GM19351 (cell line): ENCODE measurements around the gene SMPD4.
A peak's percentile ranks its signal among the peaks of the same experiment; 100 is the strongest.
"Not testable (repeated sequence)": the region's sequence is repeated elsewhere in the genome, so short reads cannot be mapped to it uniquely, and the experiment has no call there.

Source experiments
- ATAC-seq: cut with Tn5 transposase; IDR thresholded peaks from one replicate; pipeline ENCODE4 v1.9.1; 2021; ENCODE audit warnings: mild to moderate bottlenecking, moderate library complexity; ENCODE audit not compliant: unreplicated experiment

Gene SMPD4

DNA sequence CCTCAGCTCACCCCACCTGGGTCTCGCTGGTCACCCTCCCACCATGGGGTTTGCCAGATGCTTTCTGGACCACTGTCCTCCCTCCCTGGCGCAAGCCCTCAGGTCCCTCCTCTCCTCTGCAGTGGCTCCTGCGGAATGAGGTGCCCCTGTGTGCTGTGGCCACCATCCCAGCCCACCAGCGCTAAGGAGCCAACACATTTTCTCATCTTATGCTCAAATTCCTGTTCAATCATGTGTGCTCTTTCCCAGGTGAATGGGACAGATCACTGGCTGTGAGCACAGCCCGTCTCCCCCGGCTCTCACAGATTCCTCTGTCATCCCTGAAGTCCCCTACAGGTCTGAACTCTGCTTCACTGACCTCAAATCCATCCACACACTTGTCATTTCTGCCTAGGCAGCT, 21.3 kb downstream of the SMPD4 start:
- ATAC-seq = no peak

DNA sequence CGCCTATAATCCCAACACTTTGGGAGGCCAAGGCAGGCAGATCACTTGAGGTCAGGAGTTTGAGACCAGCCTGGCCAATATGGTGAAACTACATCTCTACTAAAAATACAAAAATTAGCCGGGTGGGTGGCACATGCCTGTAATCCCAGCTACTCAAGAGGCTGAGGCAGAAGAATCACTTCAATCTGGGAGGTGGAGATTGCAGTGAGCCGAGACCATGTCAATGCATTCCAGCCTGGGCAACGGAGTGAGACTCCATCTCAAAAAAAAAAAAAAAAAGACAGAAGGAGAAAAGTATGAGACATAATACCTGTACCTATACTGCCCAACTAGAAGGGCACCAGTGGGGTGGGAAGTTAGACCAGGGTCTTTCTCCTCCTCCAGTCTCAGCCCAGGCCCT, 22.0 kb downstream of the SMPD4 start:
- not testable (repeated sequence) for ATAC-seq

DNA sequence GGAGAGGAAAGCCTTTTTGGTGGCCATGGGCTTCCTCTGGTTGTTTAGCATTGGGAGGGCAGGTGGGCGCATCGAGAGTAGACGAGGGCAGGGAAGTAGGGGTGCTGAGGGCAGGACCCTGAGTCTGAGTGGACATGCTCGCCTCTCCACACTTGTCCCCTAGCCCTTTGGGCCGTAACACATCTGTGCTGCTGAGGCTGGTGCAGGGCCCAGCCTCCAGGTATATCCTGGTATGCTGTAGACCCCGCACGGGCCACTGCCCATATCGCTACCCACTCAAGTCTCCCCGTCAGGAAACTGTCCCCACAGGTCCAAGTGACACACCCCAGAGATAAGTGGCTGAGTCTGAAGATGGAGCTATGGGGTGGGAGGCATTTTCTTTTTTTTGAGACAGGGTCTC, 22.8 kb downstream of the SMPD4 start:
- ATAC-seq = no peak

DNA sequence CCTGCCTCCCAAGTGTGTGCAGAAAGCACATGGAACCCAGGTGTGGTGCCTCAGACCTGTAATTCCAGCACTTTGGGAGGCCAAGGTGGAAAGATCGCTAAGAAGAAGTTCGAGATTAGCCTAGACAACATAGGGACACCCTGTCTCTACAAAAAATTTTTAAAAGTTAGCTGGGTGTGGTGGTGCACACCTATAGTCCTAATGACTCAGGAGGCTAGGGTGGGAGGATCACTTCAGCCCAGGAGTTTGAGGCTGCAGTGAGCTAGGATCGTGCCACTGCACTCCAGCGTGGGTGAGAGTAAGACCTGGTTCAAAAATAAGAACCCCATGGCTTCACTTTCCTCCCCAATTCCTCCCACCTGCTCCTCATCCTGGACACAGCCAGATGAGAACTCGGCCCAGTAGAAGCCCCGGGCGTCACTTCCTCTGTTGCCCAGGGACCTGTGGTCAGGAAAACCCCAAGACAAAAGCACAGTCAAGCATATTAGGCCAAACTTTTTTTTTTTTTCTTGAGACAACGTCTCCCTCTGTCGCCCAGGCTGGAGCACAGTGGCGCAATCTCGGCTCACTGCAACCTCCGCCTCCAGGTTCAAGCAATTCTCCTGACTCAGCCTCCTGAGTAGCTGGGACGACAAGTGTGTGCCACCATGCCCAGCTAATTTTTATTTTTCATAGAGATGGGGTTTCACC, 23.4 kb downstream of the SMPD4 start:
- ATAC-seq = peak; percentile 82

DNA sequence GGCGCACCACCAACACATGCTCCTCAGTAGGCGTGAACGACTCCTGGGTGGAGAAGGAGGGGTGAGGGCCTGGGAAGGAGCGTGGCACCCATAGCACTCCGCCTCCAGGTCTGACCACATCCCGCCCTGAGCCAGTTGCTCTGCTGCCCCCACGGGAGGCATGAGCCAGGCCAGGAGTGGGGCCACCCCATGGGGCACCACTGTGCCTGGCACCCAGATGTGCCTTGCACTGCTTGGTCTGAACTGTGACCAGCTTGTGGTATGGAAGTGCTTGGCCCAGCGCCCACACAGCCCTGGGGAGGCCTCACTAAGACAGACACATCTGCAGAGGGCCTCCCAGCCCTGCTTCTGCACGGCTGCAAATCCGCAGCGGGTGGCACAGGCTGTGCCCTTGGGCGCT, 24.0 kb downstream of the SMPD4 start:
- ATAC-seq = peak; percentile 32

DNA sequence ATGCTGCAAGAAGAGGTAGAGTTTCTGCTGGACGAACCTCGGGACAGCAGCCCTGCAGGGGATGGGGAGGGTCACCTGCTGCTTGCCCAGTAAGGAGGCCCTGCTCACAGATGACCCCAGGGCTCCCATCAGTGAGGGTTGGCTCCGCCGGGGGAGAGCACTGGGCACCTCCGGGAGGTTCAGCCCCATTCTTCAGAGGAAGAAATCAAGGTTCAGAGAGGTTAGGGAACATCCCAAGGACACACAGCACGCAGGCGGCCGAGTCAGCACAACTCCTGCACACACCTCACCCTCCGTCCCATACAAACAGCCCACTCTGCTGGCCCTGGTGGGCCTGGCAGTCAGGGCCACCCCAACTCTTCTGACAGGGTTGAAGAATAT, 24.8 kb downstream of the SMPD4 start:
- ATAC-seq = no peak

DNA sequence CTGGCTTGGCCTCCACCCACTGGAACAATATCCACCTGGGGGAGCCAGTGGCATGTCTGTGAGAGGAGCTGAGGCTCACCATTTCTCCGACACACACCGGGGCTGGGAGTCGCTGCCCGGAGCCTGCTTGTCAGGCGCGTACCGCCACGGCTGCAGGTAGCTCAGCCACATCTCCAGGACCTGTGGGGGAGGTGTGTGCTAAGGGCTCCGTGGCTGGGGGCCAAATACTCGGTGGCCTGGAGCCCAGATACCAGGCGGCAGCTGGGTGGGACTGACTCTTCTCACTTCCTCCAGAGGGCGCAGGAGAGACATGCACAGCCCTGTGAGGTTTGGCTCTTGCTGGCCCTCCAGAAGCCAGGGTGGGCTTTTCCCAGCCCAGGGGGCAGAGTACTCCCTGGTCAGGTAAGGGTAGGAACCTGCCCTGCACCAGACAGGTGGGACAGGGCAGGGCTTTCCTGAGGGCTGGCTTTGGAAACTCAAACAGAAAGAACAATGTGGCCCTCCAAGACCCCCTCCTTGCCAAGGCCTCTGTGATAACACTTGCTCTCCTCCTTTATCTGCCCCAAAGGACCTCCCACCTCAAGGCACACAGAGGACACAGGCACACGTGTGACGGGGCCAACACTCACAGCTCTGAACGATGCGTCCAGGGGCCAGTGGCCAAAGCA, 25.3 kb downstream of the SMPD4 start:
- not testable (repeated sequence) for ATAC-seq

DNA sequence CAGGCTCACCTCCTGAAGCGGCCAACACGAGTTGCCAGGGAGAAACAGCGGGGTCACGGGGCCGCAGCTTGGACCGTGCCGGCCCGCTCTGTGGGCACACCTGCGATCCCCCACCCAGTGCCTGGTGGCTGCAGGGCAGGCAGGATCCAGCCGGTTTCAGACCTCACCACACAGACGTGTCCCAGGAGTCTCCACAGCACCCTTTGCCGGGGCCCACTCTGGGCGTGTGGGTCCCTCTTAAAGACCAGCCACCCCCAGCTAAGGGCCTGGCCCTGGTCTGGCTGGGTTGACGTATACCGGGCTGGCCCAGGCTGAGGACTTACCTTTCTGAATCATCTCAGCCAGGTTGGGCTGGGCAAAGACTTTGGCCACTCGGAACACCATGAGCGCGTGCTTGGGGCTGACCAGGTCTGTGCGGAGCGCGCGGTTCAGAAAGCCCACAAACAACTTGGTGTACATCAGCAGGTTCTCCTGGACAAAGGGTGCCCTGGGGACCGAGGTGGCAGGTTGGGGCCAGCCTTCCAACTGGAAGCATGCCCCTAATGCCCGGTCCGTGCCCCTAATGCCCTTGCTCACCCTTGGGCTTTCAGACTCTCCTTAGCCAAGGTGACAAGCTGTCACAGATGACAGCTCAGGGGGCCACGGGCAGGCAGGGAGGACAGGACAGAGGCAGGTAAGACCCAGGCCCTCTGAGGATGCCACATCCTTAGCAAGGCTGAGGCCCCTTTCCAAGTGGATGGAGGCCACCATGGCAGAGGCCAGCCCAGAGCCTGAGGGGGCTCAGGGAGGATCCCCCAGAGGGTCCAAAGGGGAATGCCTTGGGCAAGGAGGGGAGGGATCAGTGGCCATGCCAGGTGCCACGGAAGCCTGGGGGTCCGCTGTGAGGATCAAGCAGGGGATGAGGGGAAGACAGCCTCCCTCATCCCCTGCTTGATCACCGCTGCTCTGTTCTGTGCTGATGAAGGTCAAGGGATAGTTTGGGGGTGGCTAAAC, 26.3 kb downstream of the SMPD4 start:
- ATAC-seq = no peak

DNA sequence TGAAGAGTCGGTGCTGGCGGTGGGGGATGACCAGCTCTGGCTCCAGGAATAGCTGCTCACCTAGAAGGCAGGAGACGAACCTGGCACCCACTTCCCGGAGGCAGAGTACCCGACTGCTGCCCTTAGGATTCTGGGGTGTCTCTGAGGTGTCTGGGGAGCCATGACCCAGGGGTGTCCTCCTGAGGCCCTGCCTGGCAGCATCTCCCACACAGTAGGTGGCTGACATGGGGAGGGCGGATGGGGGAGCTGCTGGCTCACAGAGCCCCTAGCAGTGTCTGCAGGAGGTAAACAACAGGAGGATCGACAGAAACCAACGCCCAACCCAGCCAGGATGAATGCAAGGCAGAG, 27.0 kb downstream of the SMPD4 start:
- not testable (repeated sequence) for ATAC-seq

DNA sequence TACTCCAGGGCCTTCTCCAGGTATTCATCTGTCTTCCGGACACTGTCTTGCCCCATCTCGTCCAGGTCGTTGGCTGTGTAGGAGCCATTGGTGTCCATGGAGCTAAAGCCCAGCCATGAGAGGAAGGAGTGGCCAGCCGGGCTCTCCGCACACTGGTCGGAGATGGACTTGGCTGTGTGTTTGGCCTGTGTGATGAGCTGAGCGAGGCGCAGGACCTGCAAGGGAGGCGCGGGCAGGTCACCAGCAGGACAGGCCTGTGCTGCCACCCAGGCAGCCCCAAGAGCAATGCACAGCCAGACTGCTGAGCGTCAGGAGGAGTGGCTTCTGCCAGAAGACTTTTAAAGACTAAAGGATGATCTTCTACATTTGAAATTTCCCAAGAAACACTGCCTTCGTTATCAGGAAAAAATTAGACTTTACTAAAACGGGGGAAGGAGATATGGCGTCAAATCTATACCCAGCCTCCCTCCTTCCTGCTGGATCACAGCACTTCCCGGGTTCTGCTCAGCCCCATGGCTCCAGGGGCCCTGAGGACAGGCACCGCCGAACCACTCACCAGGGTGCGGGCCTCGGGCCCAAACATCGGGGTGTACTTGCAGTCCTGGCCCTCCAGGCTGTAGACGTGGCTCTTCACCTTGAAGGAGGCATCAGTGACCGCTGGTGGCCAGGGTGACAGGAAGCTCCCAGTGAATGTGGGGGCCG, 27.5 kb downstream of the SMPD4 start:
- not testable (repeated sequence) for ATAC-seq

DNA sequence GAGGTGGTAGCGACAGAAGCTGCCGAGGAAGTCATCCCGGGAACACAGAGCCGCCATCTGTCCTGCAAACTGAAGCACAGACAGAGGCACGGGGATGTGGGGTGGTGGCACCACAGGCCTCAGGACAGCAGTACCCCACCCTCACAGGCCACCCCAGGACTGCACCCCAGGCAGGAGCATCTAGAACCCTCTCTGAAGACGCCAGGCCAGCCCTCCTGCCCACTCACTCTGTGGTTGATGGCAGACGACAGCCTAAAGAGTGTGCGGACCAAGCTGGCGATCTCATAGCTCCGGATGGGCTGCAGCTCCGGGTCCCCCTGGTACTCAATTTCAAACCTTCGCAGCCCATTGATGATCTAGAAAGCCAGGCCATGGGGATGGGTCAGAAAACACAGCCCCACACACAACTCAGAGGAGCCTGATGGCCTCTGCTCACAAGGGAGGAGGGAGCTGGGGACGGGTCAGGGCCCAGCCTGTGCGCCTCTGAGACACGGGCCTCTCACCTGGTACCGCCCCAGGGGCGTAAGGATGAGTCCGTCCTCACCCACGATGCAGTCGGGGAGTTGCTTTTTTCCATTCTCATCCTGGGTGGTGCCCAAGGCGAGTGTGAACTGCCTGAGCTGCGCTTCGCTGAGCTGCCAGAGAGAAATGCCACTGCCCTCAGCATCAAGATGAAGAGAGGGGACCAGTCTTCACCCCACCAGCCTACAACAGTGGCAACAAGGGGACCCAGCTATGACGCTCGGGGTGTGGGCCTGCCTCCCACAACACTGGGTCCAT, 28.4 kb downstream of the SMPD4 start:
- no peak for ATAC-seq

DNA sequence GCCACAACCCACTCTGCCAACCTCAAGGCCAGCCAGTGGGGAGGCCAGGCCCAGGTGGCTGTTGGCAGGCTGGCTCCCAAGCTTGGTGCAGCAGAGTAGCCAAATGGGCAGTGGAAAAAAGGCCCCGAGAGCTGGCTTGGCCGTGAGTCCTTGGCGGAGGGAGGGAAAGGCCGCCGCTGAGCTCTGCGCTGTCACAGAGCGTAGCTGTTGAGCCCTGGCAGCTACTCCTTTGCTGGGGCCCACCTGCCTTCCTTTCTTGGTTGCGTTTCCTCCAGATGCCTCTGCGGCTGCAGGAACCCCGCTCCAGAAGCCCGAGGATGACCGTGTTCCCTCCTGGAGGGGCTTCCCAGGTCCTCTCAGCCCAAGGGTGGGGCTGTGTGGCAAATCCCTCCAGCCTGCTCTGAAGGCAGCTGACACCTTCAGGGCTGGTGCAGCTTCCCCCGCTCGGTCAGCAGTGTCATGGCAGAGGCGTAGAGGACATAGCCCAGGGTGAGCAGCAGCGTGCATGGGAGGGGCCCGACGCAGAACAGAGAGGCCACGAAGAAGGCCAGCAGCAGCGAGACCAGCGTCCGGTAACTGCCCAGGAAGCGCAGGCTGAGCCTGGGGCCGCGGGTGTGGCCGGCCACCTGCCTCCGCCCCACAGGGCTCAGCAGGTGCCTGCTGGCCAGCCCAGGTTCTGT, 29.1 kb downstream of the SMPD4 start:
- not testable (repeated sequence) for ATAC-seq

DNA sequence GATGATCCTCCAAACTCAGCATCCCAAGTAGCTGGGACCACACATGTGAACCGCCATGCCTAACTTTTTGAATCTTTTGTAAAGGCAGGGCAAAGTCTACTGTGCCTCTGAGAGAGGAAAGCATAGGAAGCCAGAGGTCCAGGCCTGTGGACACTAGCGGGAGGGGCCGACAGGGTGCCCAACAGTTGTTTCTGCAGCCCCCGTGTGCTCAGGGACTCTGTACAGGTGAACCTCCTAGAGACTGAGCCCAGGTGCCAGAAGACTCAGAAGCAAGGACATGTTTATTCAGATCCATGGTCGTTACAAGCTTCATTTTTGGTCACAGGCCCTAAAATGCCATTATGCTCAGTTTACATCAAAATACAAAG, 30.3 kb downstream of the SMPD4 start:
- not testable (repeated sequence) for ATAC-seq

DNA sequence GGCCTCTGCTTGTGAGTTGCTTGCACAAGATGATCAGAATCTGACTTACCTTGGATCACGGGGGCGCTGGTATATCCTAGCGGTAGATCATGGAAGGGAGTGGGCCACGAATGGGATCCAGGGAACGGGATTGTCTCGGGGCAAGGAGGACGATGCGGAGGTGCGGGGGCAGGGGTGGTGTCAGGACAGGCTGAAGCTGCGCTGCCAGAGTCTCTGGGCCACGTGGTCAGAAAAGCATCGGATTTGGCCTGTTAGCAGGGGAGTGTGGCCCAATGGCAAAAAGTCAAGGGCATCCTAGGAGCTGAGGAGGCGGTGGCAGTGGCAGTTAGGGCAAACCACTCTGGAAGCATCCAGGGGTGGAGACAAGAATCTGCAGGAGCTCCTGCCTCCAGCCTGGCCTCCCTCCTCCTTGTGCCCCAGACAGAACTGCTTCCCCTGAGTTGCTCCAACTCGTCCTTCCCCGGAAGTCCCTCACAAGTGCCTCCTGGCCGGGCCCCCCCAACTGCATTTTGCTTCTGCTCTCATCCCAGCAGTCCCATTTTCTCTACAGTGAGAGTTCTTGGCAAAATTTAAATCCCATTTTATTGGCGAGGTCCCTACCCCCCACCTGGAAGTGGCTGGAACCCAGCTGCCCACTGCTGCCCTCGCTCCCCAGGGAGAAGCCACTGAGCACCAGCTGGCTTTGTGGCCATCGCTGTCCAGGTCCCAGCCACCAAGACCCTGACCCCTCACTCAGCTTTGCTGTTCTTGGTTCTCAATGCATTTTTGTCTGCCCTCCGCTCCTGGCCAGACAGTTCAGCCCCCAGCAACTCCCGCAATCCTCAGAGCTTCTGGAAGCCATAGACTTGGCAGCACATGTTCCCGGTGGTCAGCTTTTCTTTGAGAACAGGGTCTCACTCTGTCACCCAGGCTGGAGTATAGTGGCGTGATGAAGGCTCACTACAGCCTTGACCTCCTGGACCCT, 30.9 kb downstream of the SMPD4 start:
- ATAC-seq = no peak

DNA sequence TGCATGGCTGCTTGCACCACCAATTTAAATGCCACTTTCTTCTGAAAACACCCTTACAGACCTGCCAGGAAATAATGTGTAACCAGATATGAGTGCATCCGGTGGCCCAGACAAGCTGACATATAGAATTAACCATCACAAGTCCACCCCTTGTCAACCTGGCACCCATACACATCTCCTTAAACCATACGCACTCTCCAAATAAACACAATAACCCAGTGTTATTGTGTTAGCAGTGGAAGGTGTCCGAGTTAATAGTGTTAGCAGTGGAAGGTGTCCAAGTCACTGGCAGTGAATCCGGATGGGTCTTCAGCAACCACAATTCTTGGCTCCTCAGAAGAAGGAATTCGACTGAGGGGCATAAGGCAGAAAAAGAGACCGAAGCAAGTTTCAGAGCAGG, 32.9 kb downstream of the SMPD4 start:
- ATAC-seq = not testable (repeated sequence)

DNA sequence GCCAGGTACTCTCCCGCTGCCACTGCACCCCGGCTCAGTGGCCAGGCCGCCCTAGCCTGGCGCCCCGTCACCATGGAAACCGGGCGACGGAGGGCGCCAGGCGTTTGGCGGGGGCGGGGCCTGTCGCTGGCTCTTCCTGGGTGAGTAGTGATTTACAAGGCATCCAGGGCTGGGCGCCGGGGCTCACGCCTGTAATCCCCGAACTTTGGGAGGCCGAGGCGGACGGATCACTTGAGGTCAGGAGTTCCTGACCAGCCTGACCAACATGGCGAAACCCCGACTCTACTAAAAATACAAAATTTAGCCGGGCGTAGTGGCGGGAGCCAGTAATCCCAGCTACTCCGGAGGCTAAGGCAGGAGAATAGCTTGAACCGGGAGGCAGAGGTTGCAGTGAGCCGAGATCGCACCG, 36.4 kb downstream of the SMPD4 start, which contains the start of gene CCDC74B:
TSS of gene CCDC74B (minus strand) at position 107 of the 409 bp plus-strand sequence. CDS start 116 bp downstream, outside the sequence.
- peak; percentile 86 for ATAC-seq

DNA sequence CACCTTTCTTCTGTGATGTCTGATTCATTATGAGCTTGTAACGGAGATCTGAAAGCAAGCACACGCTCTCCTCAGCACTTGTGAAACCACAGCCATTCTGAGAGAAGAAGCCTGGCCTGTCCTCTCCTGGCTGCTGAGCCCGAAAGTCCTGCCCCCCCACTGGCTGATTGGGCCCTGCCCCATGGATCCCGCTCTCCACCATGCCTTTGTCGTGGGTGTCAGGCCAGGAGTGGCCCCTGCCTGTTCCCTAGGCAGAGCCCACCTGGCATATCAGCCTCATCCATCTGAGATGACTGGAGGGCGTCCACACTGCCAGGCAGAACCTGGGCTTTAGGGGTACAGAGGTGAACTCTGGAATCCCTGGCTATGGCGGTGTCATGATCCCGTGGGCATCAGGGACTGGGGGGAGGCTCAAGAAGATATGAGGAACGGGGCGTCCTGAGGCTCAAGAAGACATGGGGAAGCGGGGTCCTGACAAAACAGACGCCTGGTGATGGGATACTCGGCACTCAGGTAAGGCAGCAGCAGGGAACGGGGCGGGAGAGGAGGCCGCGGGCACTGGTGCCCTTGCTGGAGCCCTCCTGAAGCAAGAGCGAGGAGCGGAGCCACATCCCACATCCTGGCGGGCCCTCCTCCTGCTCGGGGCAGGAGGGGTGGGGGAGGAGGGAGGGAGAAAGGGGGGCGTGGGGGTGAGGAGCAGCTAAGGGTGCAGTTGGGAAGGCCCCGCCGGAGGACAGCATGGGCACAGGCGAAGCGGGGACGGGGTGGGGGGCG, 37.9 kb downstream of the SMPD4 start:
- ATAC-seq = peak; percentile 40
